ENCODE results near the gene PTPRN2.
"Not testable (repeated sequence)": the region's sequence is repeated elsewhere in the genome, so short reads cannot be mapped to it uniquely, and the experiment has no call there.

Gene PTPRN2

GRCh38 chr7:158244430-158244829, 343.2 kb downstream of the PTPRN2 start:
- DNase-seq = no peak

DNA sequence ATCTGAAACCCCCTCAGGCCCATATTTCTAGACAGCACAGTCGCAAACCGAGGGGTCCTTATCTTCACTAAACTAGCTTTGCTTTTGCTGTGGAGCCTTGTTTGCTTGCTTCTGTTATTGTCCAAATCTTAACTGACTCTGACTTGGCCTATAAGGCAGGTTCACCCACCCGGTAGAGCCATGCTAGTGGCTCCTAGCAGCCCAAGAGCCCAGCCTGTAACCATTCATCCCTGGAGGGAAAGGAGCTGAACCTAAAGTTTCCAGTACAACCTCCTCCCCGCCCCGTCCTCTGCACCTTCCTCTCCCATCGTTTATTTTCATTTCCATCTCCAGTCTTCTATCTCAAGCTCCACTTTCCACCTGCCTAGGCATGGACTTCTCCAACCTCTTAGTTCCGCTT, 345.7 kb downstream of the PTPRN2 start:
- no peak for DNase-seq

GRCh38 chr7:158240801-158241200, 346.8 kb downstream of the PTPRN2 start:
- DNase-seq = no peak

GRCh38 chr7:158239290-158239981, 348.2 kb downstream of the PTPRN2 start:
- no peak for DNase-seq

DNA sequence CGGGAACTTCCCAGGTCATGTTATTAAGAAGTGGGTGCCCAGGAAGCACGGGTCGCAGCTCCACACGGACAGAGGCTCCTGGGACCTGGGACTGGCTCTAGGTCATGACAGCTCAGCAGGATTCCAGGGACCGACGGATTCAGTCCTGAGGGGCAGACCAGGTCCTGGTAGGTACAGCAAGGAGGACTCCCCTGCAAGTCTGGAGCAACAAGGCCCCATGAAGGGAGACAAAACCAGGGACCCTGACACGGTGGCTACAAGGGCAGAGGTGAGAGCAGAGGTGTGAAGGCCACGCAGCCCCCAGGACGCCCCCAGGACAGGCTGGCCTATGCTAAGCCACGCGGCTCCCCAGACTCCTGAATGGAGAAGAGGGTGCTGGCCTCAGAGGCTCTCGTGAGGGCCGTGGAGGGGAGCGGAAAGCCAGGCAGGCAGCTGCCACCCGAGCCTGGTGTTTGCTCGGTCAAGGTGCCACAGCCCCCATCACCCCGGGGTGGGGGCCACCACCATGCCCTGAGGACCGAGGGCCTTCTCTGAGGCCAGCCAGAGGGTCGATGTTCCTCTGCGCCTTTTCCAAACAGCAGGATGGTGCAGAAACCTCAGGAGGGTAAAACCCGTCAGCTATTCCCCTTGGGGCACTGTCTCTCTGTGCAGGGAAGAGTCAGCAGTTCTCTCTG, 348.9 kb downstream of the PTPRN2 start:
- DNase-seq = no peak

DNA sequence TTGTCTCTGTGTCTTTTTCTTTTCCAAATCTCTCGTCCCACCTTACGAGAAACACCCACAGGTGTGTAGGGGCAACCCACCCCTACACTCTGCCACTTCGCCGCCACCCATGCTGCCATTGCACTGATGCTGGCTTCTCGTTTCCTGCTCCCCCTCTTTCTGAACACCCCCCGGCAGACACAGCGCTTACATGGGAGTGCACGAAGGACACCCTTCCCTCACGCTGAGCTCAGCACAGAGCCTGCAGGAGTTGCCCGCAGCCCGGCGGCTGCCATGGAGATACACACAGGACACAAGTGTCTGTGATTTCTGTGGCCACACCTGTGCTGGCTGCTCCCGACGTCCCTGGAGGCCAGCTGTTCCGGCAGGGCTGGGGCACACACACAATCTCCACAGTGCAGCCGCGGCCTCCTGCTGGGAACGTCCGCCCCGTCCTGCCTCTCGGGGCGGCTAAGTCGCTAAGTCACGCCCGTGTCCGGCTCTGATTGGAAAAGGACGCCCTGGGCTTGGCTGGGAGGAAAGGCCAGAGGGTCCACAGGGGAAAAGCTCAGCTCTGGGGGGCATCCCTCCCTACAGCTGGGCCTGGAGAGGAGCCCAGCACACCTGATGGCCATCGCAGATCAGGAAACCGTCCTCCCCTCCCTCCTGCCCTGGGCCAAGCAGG, 349.8 kb downstream of the PTPRN2 start:
- DNase-seq = no peak

GRCh38 chr7:158236400-158236799, 351.2 kb downstream of the PTPRN2 start:
- DNase-seq = no peak

DNA sequence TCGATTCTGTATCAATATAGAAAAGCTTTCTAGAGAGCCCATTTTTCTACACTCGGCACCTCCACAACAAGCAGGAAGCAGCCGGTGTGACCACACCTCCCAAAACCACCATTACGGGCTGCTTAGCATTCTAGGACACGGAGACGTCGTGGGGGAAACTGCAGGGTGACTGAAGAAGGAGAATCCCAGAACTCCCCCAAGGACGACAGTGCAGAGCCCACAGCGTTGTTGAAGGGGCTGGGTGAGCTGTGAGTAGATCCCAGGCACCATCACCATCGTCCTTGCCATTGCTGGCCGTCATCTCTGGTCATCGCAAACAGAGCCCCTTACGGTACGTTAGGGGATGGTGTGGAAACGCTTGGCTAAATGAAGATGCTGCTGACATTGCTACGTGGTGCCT, 351.8 kb downstream of the PTPRN2 start:
- DNase-seq = no peak

GRCh38 chr7:158229945-158230344, 357.7 kb downstream of the PTPRN2 start:
- DNase-seq = no peak

DNA sequence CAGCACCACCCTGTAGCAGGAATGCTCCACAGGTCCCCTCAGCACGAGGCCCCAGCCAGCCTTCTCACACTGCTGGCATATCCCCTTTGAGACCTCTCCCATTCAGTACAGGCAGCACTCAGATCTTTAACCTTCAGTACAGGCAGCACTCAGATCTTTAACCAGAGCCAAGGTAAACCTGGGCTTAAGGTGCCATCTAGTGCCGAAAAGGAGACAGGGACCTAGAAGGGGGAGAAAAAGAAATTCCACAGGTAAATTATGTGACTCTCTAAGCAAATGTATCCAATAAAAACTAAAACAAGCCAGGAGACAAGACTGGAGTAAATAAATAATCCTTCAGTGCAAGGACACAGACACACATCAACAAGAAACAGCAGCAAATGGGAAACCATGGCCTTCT, 358.6 kb downstream of the PTPRN2 start:
- DNase-seq = no peak

DNA sequence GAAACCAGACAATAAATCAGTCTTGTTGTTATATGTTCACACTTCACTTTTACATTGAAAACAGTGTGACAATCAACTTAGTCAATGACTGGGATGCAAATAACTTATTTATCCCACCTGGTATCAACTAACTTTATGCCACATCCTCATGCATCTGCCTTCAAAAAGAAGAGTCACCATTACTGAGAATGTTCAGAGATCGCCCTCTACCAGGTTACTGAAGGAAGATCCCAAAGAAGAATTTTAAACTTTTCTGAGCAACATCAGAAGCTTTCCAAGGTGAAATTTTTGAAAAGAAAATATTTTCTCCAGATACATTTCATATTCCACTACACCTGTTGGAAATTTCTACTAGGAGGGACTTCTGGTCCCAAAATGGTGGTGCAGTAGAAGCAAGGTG, 359.5 kb downstream of the PTPRN2 start:
- no peak for DNase-seq

DNA sequence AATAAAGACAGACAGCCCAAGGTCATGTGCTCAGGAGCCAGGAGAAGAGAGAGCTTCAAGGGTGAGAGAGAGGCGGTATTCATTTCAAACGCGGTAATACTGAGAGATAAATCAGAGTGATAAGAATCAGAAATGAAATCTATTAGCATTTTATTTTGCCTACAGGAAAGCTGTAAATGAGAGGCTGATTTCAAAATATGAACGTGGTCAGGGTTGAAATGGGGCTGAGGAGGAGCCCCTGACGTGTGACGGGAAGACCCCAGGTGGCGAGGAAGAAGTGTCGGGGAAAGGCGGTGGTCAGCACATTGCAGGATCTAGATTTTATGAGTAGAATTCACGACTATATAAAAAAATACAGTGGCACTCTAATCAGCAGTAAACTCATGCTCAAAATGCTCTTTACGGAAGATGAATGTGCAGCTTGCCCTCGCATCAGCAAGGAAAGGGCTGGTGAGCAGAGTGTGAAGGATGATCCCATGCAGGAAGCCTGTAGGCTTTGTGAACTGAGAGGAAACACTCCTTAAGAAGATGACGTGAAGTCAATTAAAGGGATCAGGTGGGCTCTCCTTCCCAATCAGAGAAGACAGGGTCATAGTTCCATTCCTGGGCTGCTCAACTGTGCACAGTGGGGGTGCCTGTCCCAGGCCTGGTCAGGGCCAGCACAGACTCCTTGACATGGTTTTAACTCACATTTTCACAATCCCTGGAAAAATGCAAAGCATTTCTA, 360.2 kb downstream of the PTPRN2 start:
- DNase-seq = no peak

- DNase-seq = no peak
These were observed 371.4 kb downstream of the PTPRN2 start for GRCh38 chr7:158216198-158216597.

- no peak for DNase-seq
These were observed 378.2 kb downstream of the PTPRN2 start for GRCh38 chr7:158209435-158209834.

GRCh38 chr7:158206341-158206740, 381.3 kb downstream of the PTPRN2 start:
- no peak for DNase-seq

DNA sequence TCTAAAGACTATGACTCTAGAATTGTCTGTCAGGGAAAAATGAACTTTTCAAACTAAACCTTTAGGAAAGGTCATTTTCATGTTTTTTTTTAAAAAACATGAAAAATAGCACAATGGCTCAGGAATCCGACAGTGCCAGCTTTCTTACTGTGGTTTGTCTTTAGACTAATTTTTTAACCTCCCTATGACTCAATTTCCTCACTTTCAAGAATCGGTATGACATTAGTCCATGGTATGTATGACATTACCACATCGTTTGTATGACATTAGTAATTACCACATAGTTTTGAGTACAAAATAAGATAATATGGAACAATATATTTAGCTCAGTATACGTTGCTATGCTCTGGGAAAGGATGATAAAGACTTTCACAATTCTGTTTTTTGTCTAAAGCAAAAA, 383.2 kb downstream of the PTPRN2 start:
- no peak for DNase-seq

DNA sequence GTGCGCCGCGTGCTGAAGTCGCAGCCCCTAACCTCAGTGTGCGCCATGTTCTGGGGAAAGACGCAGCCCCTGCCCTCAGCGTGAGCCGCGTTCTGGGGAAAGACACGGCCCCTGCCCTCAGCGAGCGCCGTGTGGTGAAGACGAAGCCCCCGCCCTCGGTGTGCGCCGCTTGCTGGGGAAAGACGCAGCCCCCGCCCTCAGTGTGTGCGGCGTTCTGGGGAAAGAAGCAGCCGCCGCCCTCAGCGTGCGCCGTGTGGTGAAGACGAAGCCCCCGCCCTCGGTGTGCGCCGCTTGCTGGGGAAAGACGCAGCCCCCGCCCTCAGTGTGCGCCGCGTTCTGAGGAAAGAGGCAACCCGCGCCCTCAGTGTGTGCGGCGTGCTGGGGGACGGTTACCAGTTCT, 383.7 kb downstream of the PTPRN2 start:
- DNase-seq = not testable (repeated sequence)

DNA sequence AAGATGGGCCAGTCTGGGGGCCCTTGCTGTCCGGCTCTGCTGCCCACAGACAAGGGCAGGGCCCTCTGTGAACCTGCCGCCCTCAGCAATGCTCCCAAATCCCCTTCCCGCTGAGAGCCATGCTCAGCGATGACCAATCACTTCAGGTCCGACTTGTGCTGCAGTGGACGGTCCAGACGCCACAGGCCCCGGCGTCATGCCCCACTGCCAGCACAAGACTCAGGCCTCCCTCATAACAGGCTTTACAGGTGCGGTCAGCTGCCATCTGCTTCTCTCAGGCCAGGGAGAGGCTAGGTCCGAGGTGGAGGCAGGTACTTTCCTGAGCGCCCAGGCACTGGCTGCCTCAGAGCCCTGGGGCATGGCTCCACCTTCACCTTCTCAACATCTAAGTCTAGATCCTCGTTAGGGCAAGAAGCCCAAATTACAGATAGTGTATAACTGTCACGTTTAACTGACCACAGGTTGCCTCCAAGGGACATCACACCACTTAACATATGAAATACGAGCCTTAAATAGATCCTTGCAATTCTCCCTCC, 393.2 kb downstream of the PTPRN2 start:
- DNase-seq = no peak

- DNase-seq = no peak
These were observed 394.2 kb downstream of the PTPRN2 start for GRCh38 chr7:158193446-158193845.

GRCh38 chr7:158192956-158193355, 394.7 kb downstream of the PTPRN2 start:
- DNase-seq = no peak

GRCh38 chr7:158192184-158192835, 395.3 kb downstream of the PTPRN2 start:
- no peak for DNase-seq

- no peak for DNase-seq
These were observed 396.0 kb downstream of the PTPRN2 start for GRCh38 chr7:158191671-158192070.

GRCh38 chr7:158190756-158191155, 396.9 kb downstream of the PTPRN2 start:
- DNase-seq = no peak

All from activated CD4-positive, alpha-beta T cell treated with anti-CD3 and anti-CD28 coated beads, Interleukin-2, Interleukin-6, amounts not matched to agents 100 ng/mL and 50 ng/mL, durations not matched to agents 16 hours and 8 hours (primary cell).